ENCODE measurements around the gene AUTS2. TPM values are rescaled to one million over a fixed set of nuclear protein-coding genes. Genes with fewer than 3 reads are reported as not detected.
"Not testable (repeated sequence)": the region's sequence is repeated elsewhere in the genome, so short reads cannot be mapped to it uniquely, and the experiment has no call there.

AUTS2 gene
- total RNA-seq, 1 donor from 2014 or later: 56.0 TPM

- intact Hi-C loops (cut with DNase I): no loop called here
- Histone ChIP-seq H3K36me3 (no peaks in the 10 kb centered on the region), H3K27ac (no peak overlapping the region), H3K9me3 (no peaks in the 10 kb centered on the region), H3K27me3 (peaks cover 5% of the 10 kb centered on the region), H3K4me1 (no peaks in the 10 kb centered on the region), H3K4me3 (no peak overlapping the region)
- no peak for TF ChIP-seq CTCF (IDR thresholded peaks at IDR 0.05)
- DNase-seq (no peak), ATAC-seq (no peak)
Measured at GRCh38 chr7:70590126-70590854, 992.0 kb downstream of the AUTS2 start.

GRCh38 chr7:70591643-70592042, 993.4 kb downstream of the AUTS2 start:
- intact Hi-C loops (cut with DNase I): no loop called here
- peaks cover 3% of the 10 kb centered on the region for H3K4me1 ChIP-seq
- H3K9me3 ChIP-seq: no peaks in the 10 kb centered on the region
- no peak overlapping the region for H3K4me3 ChIP-seq
- DNase-seq (no peak), ATAC-seq (no peak)
- no peak overlapping the region for H3K27ac ChIP-seq
- H3K36me3 ChIP-seq: no peaks in the 10 kb centered on the region
- TF ChIP-seq CTCF (IDR thresholded peaks at IDR 0.05): no peak
- H3K27me3 ChIP-seq: peaks cover 10% of the 10 kb centered on the region

GRCh38 chr7:70592171-70592570, 993.9 kb downstream of the AUTS2 start:
- ATAC-seq (no peak), DNase-seq (no peak)
- Histone ChIP-seq H3K36me3 (no peaks in the 10 kb centered on the region), H3K27me3 (peaks cover 10% of the 10 kb centered on the region), H3K27ac (no peak overlapping the region), H3K4me1 (peaks cover 3% of the 10 kb centered on the region), H3K9me3 (no peaks in the 10 kb centered on the region), H3K4me3 (no peak overlapping the region)
- no peak for TF ChIP-seq CTCF (IDR thresholded peaks at IDR 0.05)
- intact Hi-C loops (cut with DNase I): no loop called here

GRCh38 chr7:70594170-70594569, 995.9 kb downstream of the AUTS2 start:
- Histone ChIP-seq H3K4me1 (peaks cover 3% of the 10 kb centered on the region), H3K27ac (no peak overlapping the region), H3K9me3 (no peaks in the 10 kb centered on the region), H3K4me3 (no peak overlapping the region), H3K36me3 (no peaks in the 10 kb centered on the region), H3K27me3 (peaks cover 10% of the 10 kb centered on the region)
- no peak for ATAC-seq
- intact Hi-C loops (cut with DNase I): no loop called here
- no peak for TF ChIP-seq CTCF (IDR thresholded peaks at IDR 0.05)
- DNase-seq: no peak

GRCh38 chr7:70594885-70595284, 996.6 kb downstream of the AUTS2 start:
- intact Hi-C loops (cut with DNase I); H3K9me3 ChIP-seq; H3K4me3 ChIP-seq; H3K36me3 ChIP-seq; H3K4me1 ChIP-seq; H3K27ac ChIP-seq; DNase-seq; ATAC-seq: not testable (repeated sequence)
- peaks cover 10% of the 10 kb centered on the region for H3K27me3 ChIP-seq

GRCh38 chr7:70595370-70595754, 997.1 kb downstream of the AUTS2 start:
- no peak overlapping the region for H3K27ac ChIP-seq
- no peak for ATAC-seq
- intact Hi-C loops (cut with DNase I): no loop called here
- H3K9me3 ChIP-seq: no peaks in the 10 kb centered on the region
- peaks cover 10% of the 10 kb centered on the region for H3K27me3 ChIP-seq
- no peak for TF ChIP-seq CTCF (IDR thresholded peaks at IDR 0.05)
- no peaks in the 10 kb centered on the region for H3K36me3 ChIP-seq
- H3K4me1 ChIP-seq: peaks cover 3% of the 10 kb centered on the region
- DNase-seq: no peak
- H3K4me3 ChIP-seq: no peak overlapping the region
